ENCODE measurements around the gene COL28A1.

DNA sequence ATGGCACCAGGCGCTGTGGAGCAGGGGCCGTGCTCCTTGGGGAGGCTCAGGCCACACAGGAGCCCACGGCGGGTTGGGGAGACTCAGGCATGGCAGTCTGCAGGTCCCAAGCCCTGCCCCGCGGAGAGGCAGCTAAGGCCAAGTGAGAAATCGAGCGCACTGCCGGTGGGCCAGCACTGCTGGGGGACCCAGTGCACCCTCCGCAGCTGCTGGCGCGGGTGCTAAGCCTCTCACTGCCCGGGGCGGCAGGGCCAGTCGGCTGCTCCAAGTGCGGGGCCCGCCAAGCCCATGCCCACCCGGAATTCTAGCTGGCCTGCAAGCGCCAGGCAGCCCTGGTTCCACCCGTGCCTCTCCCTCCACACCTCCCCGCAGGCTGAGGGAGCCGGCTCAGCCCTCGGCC lies 57.1 kb downstream of the COL28A1 start:
- no peak for TF ChIP-seq POLR2A (IDR thresholded peaks at IDR 0.05; ENCODE audit: extremely low read depth, insufficient read length)
- TF ChIP-seq CTCF (IDR thresholded peaks at IDR 0.05; ENCODE audit: low read depth, low read length), result no peak
